ENCODE results near the gene CRYBB1.

The CRYBB1 gene

GRCh38 chr22:26602127-26602526 lies 15.7 kb downstream of the CRYBB1 start:
- no peak for DNase-seq

GRCh38 chr22:26601726-26602125 lies 16.1 kb downstream of the CRYBB1 start:
- no peak for DNase-seq

GRCh38 chr22:26599505-26599904 lies 18.3 kb downstream of the CRYBB1 start:
- no peak for DNase-seq

GRCh38 chr22:26597480-26597879 lies 20.3 kb downstream of the CRYBB1 start:
- no peak for DNase-seq

GRCh38 chr22:26597026-26597425 lies 20.8 kb downstream of the CRYBB1 start:
- no peak for DNase-seq

GRCh38 chr22:26593763-26594162 lies 24.1 kb downstream of the CRYBB1 start:
- no peak for DNase-seq

GRCh38 chr22:26592421-26592891 lies 25.4 kb downstream of the CRYBB1 start:
- DNase-seq = no peak

- DNase-seq = peak; percentile 22
Measured at GRCh38 chr22:26589845-26590736, 27.7 kb downstream of the CRYBB1 start, which contains the start of gene TPST2. Gene TPST2 (minus strand): TSS chr22:26590132. CDS start chr22:26541630, 48,502 bp downstream.

GRCh38 chr22:26589367-26589844 lies 28.4 kb downstream of the CRYBB1 start:
- no peak for DNase-seq

GRCh38 chr22:26588729-26589366 lies 29.0 kb downstream of the CRYBB1 start:
- DNase-seq = no peak

- no peak for DNase-seq
Measured at GRCh38 chr22:26587991-26588613, 29.7 kb downstream of the CRYBB1 start.

- DNase-seq = no peak
Measured at GRCh38 chr22:26586556-26587325, 31.1 kb downstream of the CRYBB1 start.

GRCh38 chr22:26585104-26585790 lies 32.6 kb downstream of the CRYBB1 start:
- DNase-seq = peak; percentile 58

GRCh38 chr22:26584010-26584409 lies 33.8 kb downstream of the CRYBB1 start:
- no peak for DNase-seq

GRCh38 chr22:26581633-26582168 lies 36.1 kb downstream of the CRYBB1 start:
- no peak for DNase-seq

- no peak for DNase-seq
Measured at GRCh38 chr22:26581026-26581425, 36.8 kb downstream of the CRYBB1 start.

GRCh38 chr22:26580240-26580962 lies 37.4 kb downstream of the CRYBB1 start:
- DNase-seq = no peak

- DNase-seq = no peak
Measured at GRCh38 chr22:26579331-26579886, 38.4 kb downstream of the CRYBB1 start.

GRCh38 chr22:26577081-26577480 lies 40.7 kb downstream of the CRYBB1 start:
- DNase-seq = no peak

GRCh38 chr22:26576026-26576680 lies 41.7 kb downstream of the CRYBB1 start:
- no peak for DNase-seq

Data from NCI-H226 (cell line).